ENCODE results near the gene IRGC. TPM values are rescaled to one million over a fixed set of nuclear protein-coding genes. Genes with fewer than 3 reads are reported as not detected.

The IRGC gene
- total and polyA plus RNA-seq, 9 of the 15 experiments (the other 6 are each of a cell fraction or from before 2014, with no cell fraction given), result not detected

DNA sequence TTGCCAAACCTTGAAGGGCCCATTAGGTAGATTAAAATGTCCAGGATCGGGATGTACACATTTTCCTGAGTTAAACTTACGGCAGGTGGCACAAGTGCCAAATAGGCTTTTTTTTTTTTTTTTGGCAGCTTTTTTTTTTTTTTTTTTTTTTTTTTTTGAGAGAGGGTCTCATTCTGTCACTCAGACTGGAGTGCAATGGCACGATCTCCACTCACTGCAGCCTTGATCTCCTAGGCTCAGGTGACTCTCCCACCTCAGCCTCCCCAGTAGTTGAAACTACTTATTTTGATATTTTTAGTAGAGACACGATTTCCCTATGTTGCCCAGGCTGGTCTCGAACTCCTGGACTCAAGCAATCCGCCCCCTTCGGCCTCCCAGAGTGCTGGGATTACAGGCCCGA lies 9.0 kb downstream of the IRGC start (continued):
- TF ChIP-seq RREB1 (CRISPR knock-in tag; IDR thresholded peaks at IDR 0.05) (no peak), ZNF347 (CRISPR knock-in tag; IDR thresholded peaks at IDR 0.05; ENCODE audit: low read depth) (no peak), SLC30A9 (CRISPR knock-in tag; IDR thresholded peaks at IDR 0.05) (no peak), MAFF (IDR thresholded peaks at IDR 0.05; ENCODE audit: low read length) (no peak)
- TF ChIP-seq, protein P1, sequence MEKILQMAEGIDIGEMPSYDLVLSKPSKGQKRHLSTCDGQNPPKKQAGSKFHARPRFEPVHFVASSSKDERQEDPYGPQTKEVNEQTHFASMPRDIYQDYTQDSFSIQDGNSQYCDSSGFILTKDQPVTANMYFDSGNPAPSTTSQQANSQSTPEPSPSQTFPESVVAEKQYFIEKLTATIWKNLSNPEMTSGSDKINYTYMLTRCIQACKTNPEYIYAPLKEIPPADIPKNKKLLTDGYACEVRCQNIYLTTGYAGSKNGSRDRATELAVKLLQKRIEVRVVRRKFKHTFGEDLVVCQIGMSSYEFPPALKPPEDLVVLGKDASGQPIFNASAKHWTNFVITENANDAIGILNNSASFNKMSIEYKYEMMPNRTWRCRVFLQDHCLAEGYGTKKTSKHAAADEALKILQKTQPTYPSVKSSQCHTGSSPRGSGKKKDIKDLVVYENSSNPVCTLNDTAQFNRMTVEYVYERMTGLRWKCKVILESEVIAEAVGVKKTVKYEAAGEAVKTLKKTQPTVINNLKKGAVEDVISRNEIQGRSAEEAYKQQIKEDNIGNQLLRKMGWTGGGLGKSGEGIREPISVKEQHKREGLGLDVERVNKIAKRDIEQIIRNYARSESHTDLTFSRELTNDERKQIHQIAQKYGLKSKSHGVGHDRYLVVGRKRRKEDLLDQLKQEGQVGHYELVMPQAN (IDR thresholded peaks at IDR 0.05; ENCODE audit: borderline replicate concordance), result no peak
- TF ChIP-seq, protein P2, sequence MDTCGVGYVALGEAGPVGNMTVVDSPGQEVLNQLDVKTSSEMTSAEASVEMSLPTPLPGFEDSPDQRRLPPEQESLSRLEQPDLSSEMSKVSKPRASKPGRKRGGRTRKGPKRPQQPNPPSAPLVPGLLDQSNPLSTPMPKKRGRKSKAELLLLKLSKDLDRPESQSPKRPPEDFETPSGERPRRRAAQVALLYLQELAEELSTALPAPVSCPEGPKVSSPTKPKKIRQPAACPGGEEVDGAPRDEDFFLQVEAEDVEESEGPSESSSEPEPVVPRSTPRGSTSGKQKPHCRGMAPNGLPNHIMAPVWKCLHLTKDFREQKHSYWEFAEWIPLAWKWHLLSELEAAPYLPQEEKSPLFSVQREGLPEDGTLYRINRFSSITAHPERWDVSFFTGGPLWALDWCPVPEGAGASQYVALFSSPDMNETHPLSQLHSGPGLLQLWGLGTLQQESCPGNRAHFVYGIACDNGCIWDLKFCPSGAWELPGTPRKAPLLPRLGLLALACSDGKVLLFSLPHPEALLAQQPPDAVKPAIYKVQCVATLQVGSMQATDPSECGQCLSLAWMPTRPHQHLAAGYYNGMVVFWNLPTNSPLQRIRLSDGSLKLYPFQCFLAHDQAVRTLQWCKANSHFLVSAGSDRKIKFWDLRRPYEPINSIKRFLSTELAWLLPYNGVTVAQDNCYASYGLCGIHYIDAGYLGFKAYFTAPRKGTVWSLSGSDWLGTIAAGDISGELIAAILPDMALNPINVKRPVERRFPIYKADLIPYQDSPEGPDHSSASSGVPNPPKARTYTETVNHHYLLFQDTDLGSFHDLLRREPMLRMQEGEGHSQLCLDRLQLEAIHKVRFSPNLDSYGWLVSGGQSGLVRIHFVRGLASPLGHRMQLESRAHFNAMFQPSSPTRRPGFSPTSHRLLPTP (IDR thresholded peaks at IDR 0.05; ENCODE audit: borderline replicate concordance, extremely low read depth, insufficient read length), result no peak

Measured in K562 (cell line).